Mucosa of descending colon (tissue), 3 donors: Measurements from ENCODE around the gene ISYNA1. TPM values are rescaled to one million over a fixed set of nuclear protein-coding genes. Genes with fewer than 3 reads are reported as not detected.
"Not testable (repeated sequence)": the region's sequence is repeated elsewhere in the genome, so short reads cannot be mapped to it uniquely, and the experiment has no call there.

Experiments
- ATAC-seq: fragments of 200-7000 bp; cut with Tn5 transposase; one replicate; pipeline ENCODE4 v1.9.1; 2020; ENCODE audit warnings: mild to moderate bottlenecking, moderate library complexity
- DNase-seq, 3 donors: peaks; one replicate each; pipeline ENCODE4 v3.0.0-alpha.2; 2020
- H3K36me3 ChIP-seq: fragments of 200-600 bp; one replicate; pipeline ENCODE4 v1.8.0; 2021; ENCODE audit warnings: low read depth, mild to moderate bottlenecking
- H3K4me1 ChIP-seq: fragments of 200-600 bp; one replicate; pipeline ENCODE4 v1.8.0; 2021; ENCODE audit warnings: low read depth, mild to moderate bottlenecking
- H3K4me3 ChIP-seq: fragments of 200-600 bp; one replicate; pipeline ENCODE4 v1.8.0; 2021; ENCODE audit warnings: mild to moderate bottlenecking
- H3K9me3 ChIP-seq: fragments of 200-600 bp; one replicate; pipeline ENCODE4 v1.8.0; 2021; ENCODE audit warnings: mild to moderate bottlenecking
- intact Hi-C, 2 donors: fragments of 100-400 bp; cut with DNase I in 1 of 2; cut with micrococcal nuclease in 1 of 2; formaldehyde crosslinking; loops; one replicate each; pipeline versions ENCODE4 v1.11.0 to v1.11.1; 2022; cut with DNase I, micrococcal nuclease
- total RNA-seq, 3 donors: library from RNA; stranded (reverse); fragmentation: NEBNext Ultra II Directional in 2 of 3; extraction: Animal tissue kit (Norgen Biotek cat#: 25700) in 2 of 3; gene quantifications; one replicate each; pipeline versions ENCODE4 v1.2.1 to v1.2.4, GENCODE V29; 2021 to 2023
- TF ChIP-seq, protein P1 (sequence below): fragments of 200-600 bp; IDR thresholded peaks from one replicate; pipeline ENCODE4 v1.8.0; 2022; ENCODE audit warnings: antibody characterized with exemption, mild to moderate bottlenecking
- donor health status: DM: no; HTN: no; CAD: no; lungs with moderate emphysema.
- donor health status: DM: no; HTN: no; CAD: no.
- donor health status: DM: no; HTN: yes; CAD: no.

ISYNA1 gene
- total RNA-seq, 3 donors from 2014 or later = 10.2 to 20.0 (median 13.2) TPM

DNA sequence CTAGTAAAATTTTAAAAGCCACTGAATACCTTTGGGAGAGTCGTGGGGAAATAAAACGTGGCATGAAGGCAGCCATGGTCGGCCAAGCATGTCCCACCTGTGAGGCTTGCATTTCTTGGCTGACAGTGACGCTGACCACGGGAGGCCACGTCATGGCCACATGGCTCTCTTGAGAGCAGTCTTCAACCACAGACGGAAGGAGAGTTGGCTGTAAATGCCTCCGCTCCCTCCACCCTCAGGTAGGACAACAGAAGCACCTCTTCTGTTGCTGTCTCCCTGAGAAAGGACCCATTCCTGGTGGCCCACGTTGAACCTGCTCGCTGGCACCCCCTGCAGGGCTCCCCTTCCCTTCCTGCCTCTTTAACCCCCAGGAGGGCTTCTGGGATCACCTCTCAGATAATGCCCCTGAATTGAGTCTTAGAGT is 29.9 kb downstream of the ISYNA1 start:
- ATAC-seq (peak; percentile 84), DNase-seq (peak in 2 of 3 donors; percentile 83)
- TF ChIP-seq, protein P1, sequence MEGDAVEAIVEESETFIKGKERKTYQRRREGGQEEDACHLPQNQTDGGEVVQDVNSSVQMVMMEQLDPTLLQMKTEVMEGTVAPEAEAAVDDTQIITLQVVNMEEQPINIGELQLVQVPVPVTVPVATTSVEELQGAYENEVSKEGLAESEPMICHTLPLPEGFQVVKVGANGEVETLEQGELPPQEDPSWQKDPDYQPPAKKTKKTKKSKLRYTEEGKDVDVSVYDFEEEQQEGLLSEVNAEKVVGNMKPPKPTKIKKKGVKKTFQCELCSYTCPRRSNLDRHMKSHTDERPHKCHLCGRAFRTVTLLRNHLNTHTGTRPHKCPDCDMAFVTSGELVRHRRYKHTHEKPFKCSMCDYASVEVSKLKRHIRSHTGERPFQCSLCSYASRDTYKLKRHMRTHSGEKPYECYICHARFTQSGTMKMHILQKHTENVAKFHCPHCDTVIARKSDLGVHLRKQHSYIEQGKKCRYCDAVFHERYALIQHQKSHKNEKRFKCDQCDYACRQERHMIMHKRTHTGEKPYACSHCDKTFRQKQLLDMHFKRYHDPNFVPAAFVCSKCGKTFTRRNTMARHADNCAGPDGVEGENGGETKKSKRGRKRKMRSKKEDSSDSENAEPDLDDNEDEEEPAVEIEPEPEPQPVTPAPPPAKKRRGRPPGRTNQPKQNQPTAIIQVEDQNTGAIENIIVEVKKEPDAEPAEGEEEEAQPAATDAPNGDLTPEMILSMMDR = peak; percentile 34
- H3K4me3 ChIP-seq = no peak overlapping the region
- H3K4me1 ChIP-seq = peaks cover 9% of the 10 kb centered on the region
- H3K9me3 ChIP-seq = no peaks in the 10 kb centered on the region
- no peaks in the 10 kb centered on the region for H3K36me3 ChIP-seq
- intact Hi-C loops = loop anchor here (10.0 kb wide), 1 partner anchor 63 kb away; the partner anchor contains the start of gene PGPEP1 (in 2 of the 2)

DNA sequence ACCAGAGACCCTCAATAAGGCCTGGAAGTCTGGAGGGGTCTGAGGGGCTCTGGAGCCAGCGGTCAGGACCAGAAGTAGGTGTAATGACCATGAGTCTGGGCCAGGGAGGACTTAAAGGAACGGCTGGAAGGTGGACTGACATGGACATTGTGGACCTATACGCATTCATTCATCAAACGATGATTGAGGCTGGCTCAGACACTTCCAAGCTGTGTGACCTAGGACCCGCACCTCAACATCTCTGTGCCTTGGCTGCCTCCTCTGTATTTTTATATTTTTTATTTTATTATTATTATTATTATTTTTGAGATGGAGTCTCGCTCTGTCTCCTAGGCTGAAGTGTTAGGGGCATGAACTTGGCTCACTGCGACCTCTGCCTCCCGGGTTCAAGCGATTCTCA is 31.2 kb downstream of the ISYNA1 start:
- TF ChIP-seq, protein P1 = no peak
- intact Hi-C loops = loop anchor here (10.0 kb wide), 1 partner anchor 62 kb away; the partner anchor contains the start of gene PGPEP1 (in 2 of the 2)

DNA sequence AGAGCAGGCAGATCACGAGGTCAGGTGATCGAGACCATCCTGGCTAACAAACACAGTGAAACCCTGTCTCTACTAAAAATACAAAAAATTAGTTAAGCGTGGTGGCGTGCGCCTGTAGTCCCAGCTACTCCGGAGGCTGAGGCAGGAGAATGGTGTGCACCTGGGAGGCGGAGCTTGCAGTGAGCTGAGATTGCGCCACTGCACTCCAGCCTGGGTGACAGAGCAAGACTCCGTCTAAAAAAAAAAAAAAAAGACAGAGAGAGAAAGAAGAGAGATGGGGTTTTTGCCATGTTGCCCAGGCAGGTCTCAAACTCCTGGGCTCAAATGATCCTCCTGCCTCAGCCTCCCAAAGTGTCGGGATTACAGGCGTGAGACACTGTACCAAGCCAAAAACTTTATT is 32.2 kb downstream of the ISYNA1 start:
- DNase-seq, H3K9me3 ChIP-seq, H3K36me3 ChIP-seq, H3K4me3 ChIP-seq, ATAC-seq: not testable (repeated sequence)
- intact Hi-C loops = loop anchor here (10.0 kb wide), 1 partner anchor 61 kb away; the partner anchor contains the start of gene PGPEP1 (in 2 of the 2)
- H3K4me1 ChIP-seq = peaks cover 15% of the 10 kb centered on the region

More for the DNA sequence above, 31.2 kb downstream of the ISYNA1 start:
- H3K4me3 ChIP-seq = no peak overlapping the region
- H3K9me3 ChIP-seq = no peaks in the 10 kb centered on the region
- DNase-seq (no peak), ATAC-seq (no peak)
- peaks cover 15% of the 10 kb centered on the region for H3K4me1 ChIP-seq
- H3K36me3 ChIP-seq = no peaks in the 10 kb centered on the region

DNA sequence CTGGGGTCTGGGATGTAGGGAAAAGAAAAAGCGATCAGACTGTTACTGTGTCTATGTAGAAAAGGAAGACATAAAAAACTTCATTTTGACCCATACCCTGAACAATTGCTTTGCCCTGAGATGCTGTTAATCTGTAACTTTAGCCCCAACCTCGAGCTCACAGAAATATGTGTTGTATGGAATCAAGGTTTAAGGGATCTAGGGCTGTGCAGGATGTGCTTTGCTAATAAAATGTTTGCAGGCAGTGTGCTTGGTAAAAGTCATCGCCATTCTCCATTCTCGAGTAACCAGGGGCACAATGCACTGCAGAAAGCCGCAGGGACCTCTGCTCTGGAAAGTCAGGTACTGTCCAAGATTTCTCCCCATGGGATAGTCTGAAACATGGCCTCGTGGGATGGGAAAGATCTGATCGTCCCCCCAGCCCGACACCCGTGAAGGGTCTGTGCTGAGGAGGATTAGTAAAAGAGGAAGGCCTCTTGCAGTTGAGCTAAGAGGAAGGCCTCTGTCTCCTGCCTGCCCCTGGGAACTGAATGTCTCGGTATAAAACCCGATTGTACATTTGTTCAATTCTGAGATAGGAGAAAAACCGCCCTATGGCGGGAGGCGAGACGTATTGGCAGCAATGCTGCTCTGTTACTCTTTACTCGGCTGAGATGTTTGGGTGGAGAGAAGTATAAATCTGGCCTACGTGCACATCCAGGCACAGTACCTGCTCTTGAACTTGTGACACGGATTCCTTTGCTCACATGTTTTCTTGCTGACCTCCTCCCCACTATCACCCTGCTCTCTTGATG is 35.3 kb downstream of the ISYNA1 start:
- not testable (repeated sequence) for ATAC-seq, H3K9me3 ChIP-seq, DNase-seq, H3K36me3 ChIP-seq, H3K4me3 ChIP-seq
- peaks cover 12% of the 10 kb centered on the region for H3K4me1 ChIP-seq
- intact Hi-C loops = loop anchor here (10.0 kb wide), 1 partner anchor 58 kb away; the partner anchor contains the start of gene PGPEP1 (in 2 of the 2)

DNA sequence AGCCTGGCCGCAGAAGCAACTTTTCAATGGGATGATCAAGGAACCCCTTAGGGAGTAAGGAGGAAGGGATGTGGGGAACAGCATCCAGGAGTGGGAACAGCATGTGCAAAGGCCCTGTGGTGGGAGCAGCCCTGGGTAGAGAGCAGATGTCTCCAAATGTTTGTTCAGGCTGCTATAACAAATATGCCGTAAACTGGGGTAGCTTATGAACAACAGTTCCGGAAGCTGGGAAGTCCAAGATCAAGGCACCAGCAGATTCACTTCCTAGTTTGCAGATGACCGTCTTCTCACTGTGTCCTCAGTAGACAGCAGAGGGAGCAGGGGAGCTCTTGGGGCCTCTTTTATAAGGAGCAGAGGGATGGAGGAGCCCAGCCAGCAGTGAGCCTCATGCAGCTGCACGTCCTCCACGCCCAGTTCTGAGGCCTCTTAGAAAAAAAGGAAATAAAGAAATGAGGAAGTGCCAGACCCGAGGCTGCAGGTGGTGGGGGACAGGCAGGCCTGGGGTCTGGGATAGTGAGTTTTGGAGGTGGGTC is 36.3 kb downstream of the ISYNA1 start:
- H3K4me1 ChIP-seq = peaks cover 18% of the 10 kb centered on the region
- no peak overlapping the region for H3K4me3 ChIP-seq
- ATAC-seq = peak; percentile 96
- H3K36me3 ChIP-seq = no peaks in the 10 kb centered on the region
- intact Hi-C loops = loop anchor here (10.0 kb wide), 1 partner anchor 57 kb away; the partner anchor contains the start of gene PGPEP1 (in 2 of the 2)
- DNase-seq = peak; percentile 76 to 89 (median 84)
- no peaks in the 10 kb centered on the region for H3K9me3 ChIP-seq
- TF ChIP-seq, protein P1 = no peak

DNA sequence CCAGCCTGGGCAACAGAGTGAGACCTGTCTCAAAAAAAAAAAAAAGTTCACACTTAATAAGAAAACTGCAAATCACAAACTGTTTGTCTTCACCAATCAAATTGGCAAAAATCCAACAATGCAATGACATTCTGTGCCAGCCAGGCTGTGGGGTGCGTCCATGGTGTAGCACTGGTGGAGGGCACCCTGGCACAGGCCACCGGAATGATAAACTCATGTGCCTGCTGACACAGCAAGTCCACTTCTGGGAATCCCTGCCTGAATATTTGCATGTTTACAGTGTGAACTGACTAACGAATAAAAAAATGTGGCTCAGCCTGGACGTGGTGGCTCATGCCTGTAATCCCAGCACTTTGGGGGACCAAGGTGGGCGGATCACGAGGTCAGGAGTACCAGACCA is 38.9 kb downstream of the ISYNA1 start:
- ATAC-seq (peak; percentile 42), DNase-seq (peak in 1 of 3 donors; percentile 61)
- peaks cover 17% of the 10 kb centered on the region for H3K4me1 ChIP-seq
- no peaks in the 10 kb centered on the region for H3K9me3 ChIP-seq
- TF ChIP-seq, protein P1 = no peak
- no peak overlapping the region for H3K4me3 ChIP-seq
- no peaks in the 10 kb centered on the region for H3K36me3 ChIP-seq
- intact Hi-C loops = no loop called here
